Measurements from ENCODE around the gene ULK4. TPM values are rescaled to one million over a fixed set of nuclear protein-coding genes. Genes with fewer than 3 reads are reported as not detected.

ULK4 gene
- total RNA-seq, 1 experiment from 2014 or later, result 6.3 TPM

GRCh38 chr3:41234823-41235721 is 726.8 kb downstream of the ULK4 start:
- ChIA-PET CTCF (no interaction called here), POLR2A (no interaction called here), RAD21 (ENCODE audit: low non-redundant PET in 1 of 2, low total read pairs in 2 of 2, uncharacterized antibody in 2 of 2, unreplicated experiment in 2 of 2) (no interaction called here)
- Histone ChIP-seq H3K9me2 (ENCODE audit: insufficient read depth) (no peaks in the 10 kb centered on the region), H2AFZ (ENCODE audit: low read depth, low read length, poor library complexity, severe bottlenecking) (no peak overlapping the region), H3K36me3 (ENCODE audit: control insufficient read depth in 1 of 2, insufficient read depth in 2 of 2, low read length in 2 of 2) (peaks cover 54 to 73% of the 10 kb centered on the region in 2 experiments), H4K20me1 (ENCODE audit: insufficient read depth) (no peaks in the 10 kb centered on the region), H3K4me3 (replicated peaks in 1 of 2; ENCODE audit: low read depth in 1 of 2, low read length in 2 of 2) (no peak overlapping the region), H3K4me1 (ENCODE audit: control insufficient read depth in 1 of 2, insufficient read depth in 2 of 2, low read length in 2 of 2) (no peaks in the 10 kb centered on the region), H3K27ac (ENCODE audit: low read depth, low read length) (no peak overlapping the region), H3K79me2 (ENCODE audit: insufficient read depth, low read length) (peaks cover 7% of the 10 kb centered on the region), H3K9ac (ENCODE audit: low read length) (no peak overlapping the region), H3K4me2 (ENCODE audit: low read length) (no peak overlapping the region), H3K9me3 (ENCODE audit: control insufficient read depth in 1 of 2, insufficient read depth in 1 of 2, low read depth in 1 of 2, low read length in 2 of 2) (no peaks in the 10 kb centered on the region), H3K27me3 (ENCODE audit: insufficient read depth, low read length) (no peaks in the 10 kb centered on the region)
- TF ChIP-seq, protein P1, sequence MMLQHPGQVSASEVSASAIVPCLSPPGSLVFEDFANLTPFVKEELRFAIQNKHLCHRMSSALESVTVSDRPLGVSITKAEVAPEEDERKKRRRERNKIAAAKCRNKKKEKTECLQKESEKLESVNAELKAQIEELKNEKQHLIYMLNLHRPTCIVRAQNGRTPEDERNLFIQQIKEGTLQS (IDR thresholded peaks at IDR 0.05), result no peak
- no peak for TF ChIP-seq ZBTB33 (IDR thresholded peaks at IDR 0.05; ENCODE audit: extremely low read depth, insufficient replicate concordance, low read length)
- no peak for TF ChIP-seq RAD21 (IDR thresholded peaks at IDR 0.05; ENCODE audit: low read depth)
- BruUV-seq (replicated peaks), result no TSS peak
- ATAC-seq (no peak), DNase-seq (ENCODE audit: low read depth, low spot score) (no peak)
- intact Hi-C loops (cut with micrococcal nuclease), result no loop called here
